T-helper 17 cell (primary cell): Measurements from ENCODE around the gene HSP90AB1. TPM values are rescaled to one million over a fixed set of nuclear protein-coding genes. Genes with fewer than 3 reads are reported as not detected.
A peak's percentile ranks its signal among the peaks of the same experiment; 100 is the strongest.
"Not testable (repeated sequence)": the region's sequence is repeated elsewhere in the genome, so short reads cannot be mapped to it uniquely, and the experiment has no call there.

Source experiments
- ATAC-seq: fragments of 150-1000 bp; cut with Tn5 transposase; 2 replicates; pipeline ENCODE4 v1.10.0; 2021; ENCODE audit warnings: mild to moderate bottlenecking, moderate library complexity
- DNase-seq, 3 donors: peaks; one replicate each; pipeline versions ENCODE4 v3.0.0 to v3.0.0-alpha.2; 2020 to 2021
- H3K9me3 ChIP-seq: one replicate; pipeline ENCODE4 v1.7.0; 2013; ENCODE audit warnings: low read length, mild to moderate bottlenecking; ENCODE audit not compliant: control insufficient read depth, poor library complexity, severe bottlenecking
- H3K27ac Mint-ChIP-seq: one replicate; pipeline ENCODE4 v1.8.0; 2022; ENCODE audit warnings: mild to moderate bottlenecking, moderate library complexity, mixed read lengths
- H3K27me3 Mint-ChIP-seq: one replicate; pipeline ENCODE4 v1.8.0; 2022; ENCODE audit warnings: mixed read lengths
- H3K36me3 Mint-ChIP-seq: one replicate; pipeline ENCODE4 v1.8.0; 2022; ENCODE audit warnings: low read depth, mixed read lengths
- H3K4me1 Mint-ChIP-seq: one replicate; pipeline ENCODE4 v1.8.0; 2022; ENCODE audit warnings: mild to moderate bottlenecking, mixed read lengths
- H3K4me3 Mint-ChIP-seq: one replicate; pipeline ENCODE4 v1.8.0; 2022; ENCODE audit warnings: mild to moderate bottlenecking, moderate library complexity, mixed read lengths
- total RNA-seq, 4 donors: library from RNA in 2 of 4; stranded (reverse) in 2 of 4; gene quantifications; one replicate each; pipeline ENCODE4 v1.2.3 and lab custom pipeline; 2022 to 2026

Gene HSP90AB1
- total RNA-seq, 2 donors from 2014 or later = 454 to 478 TPM

GRCh38 chr6:44225579-44226325 lies 21.1 kb upstream of the HSP90AB1 start:
- H3K27me3 Mint-ChIP-seq = no peaks in the 10 kb centered on the region
- H3K36me3 Mint-ChIP-seq = no peaks in the 10 kb centered on the region
- no peaks in the 10 kb centered on the region for H3K9me3 ChIP-seq
- DNase-seq (no peak), ATAC-seq (no peak)
- peak overlapping the region; percentile 72 for H3K4me3 Mint-ChIP-seq
- H3K4me1 Mint-ChIP-seq = peaks cover 27% of the 10 kb centered on the region
- H3K27ac Mint-ChIP-seq = no peak overlapping the region

- Mint-ChIP-seq H3K27me3 (no peaks in the 10 kb centered on the region), H3K36me3 (no peaks in the 10 kb centered on the region), H3K4me3 (peak overlapping the region; percentile 72), H3K4me1 (peaks cover 21% of the 10 kb centered on the region), H3K27ac (no peak overlapping the region)
- no peak for ATAC-seq
- no peak for DNase-seq
- no peaks in the 10 kb centered on the region for H3K9me3 ChIP-seq
Measured at GRCh38 chr6:44226368-44227147, 20.3 kb upstream of the HSP90AB1 start.

- peaks cover 17% of the 10 kb centered on the region for H3K4me1 Mint-ChIP-seq
- H3K4me3 Mint-ChIP-seq = no peak overlapping the region
- H3K36me3 Mint-ChIP-seq = no peaks in the 10 kb centered on the region
- H3K27ac Mint-ChIP-seq = no peak overlapping the region
- ATAC-seq = no peak
- no peaks in the 10 kb centered on the region for H3K27me3 Mint-ChIP-seq
- no peaks in the 10 kb centered on the region for H3K9me3 ChIP-seq
- no peak for DNase-seq
Measured at GRCh38 chr6:44227148-44227793, 19.6 kb upstream of the HSP90AB1 start.

- no peak for DNase-seq
- no peaks in the 10 kb centered on the region for H3K36me3 Mint-ChIP-seq
- H3K9me3 ChIP-seq = no peaks in the 10 kb centered on the region
- H3K4me3 Mint-ChIP-seq = no peak overlapping the region
- no peak overlapping the region for H3K27ac Mint-ChIP-seq
- H3K27me3 Mint-ChIP-seq = no peaks in the 10 kb centered on the region
- H3K4me1 Mint-ChIP-seq = peaks cover 12% of the 10 kb centered on the region
- no peak for ATAC-seq
Measured at GRCh38 chr6:44228031-44228430, 18.9 kb upstream of the HSP90AB1 start.

GRCh38 chr6:44228433-44228832 lies 18.5 kb upstream of the HSP90AB1 start:
- H3K27me3 Mint-ChIP-seq = no peaks in the 10 kb centered on the region
- peaks cover 11% of the 10 kb centered on the region for H3K4me1 Mint-ChIP-seq
- ATAC-seq = no peak
- DNase-seq = no peak
- no peaks in the 10 kb centered on the region for H3K36me3 Mint-ChIP-seq
- no peak overlapping the region for H3K27ac Mint-ChIP-seq
- H3K9me3 ChIP-seq = no peaks in the 10 kb centered on the region
- no peak overlapping the region for H3K4me3 Mint-ChIP-seq

- H3K4me3 Mint-ChIP-seq = no peak overlapping the region
- H3K4me1 Mint-ChIP-seq = peaks cover 13% of the 10 kb centered on the region
- no peaks in the 10 kb centered on the region for H3K36me3 Mint-ChIP-seq
- no peak for ATAC-seq
- no peaks in the 10 kb centered on the region for H3K9me3 ChIP-seq
- H3K27ac Mint-ChIP-seq = no peak overlapping the region
- no peak for DNase-seq
- H3K27me3 Mint-ChIP-seq = no peaks in the 10 kb centered on the region
Measured at GRCh38 chr6:44228836-44229235, 18.1 kb upstream of the HSP90AB1 start.

GRCh38 chr6:44229376-44230033 lies 17.4 kb upstream of the HSP90AB1 start:
- DNase-seq = no peak
- Mint-ChIP-seq H3K4me1 (peaks cover 6% of the 10 kb centered on the region), H3K4me3 (no peak overlapping the region), H3K27me3 (no peaks in the 10 kb centered on the region), H3K27ac (no peak overlapping the region), H3K36me3 (no peaks in the 10 kb centered on the region)
- no peak for ATAC-seq
- H3K9me3 ChIP-seq = no peaks in the 10 kb centered on the region

- Mint-ChIP-seq H3K27ac (no peak overlapping the region), H3K27me3 (no peaks in the 10 kb centered on the region), H3K36me3 (no peaks in the 10 kb centered on the region), H3K4me1 (peaks cover 2% of the 10 kb centered on the region), H3K4me3 (no peak overlapping the region)
- H3K9me3 ChIP-seq = no peaks in the 10 kb centered on the region
- no peak for ATAC-seq
- DNase-seq = no peak
Measured at GRCh38 chr6:44230034-44230675, 16.7 kb upstream of the HSP90AB1 start.

GRCh38 chr6:44231426-44231825 lies 15.5 kb upstream of the HSP90AB1 start:
- DNase-seq, ATAC-seq, H3K4me1 Mint-ChIP-seq, H3K27ac Mint-ChIP-seq, H3K27me3 Mint-ChIP-seq, H3K4me3 Mint-ChIP-seq, H3K36me3 Mint-ChIP-seq, H3K9me3 ChIP-seq: not testable (repeated sequence)

- Mint-ChIP-seq H3K27ac (no peak overlapping the region), H3K27me3 (no peaks in the 10 kb centered on the region), H3K4me3 (no peak overlapping the region), H3K36me3 (no peaks in the 10 kb centered on the region), H3K4me1 (peaks cover 6% of the 10 kb centered on the region)
- no peaks in the 10 kb centered on the region for H3K9me3 ChIP-seq
- ATAC-seq (no peak), DNase-seq (no peak)
Measured at GRCh38 chr6:44232676-44233566, 14.0 kb upstream of the HSP90AB1 start.

GRCh38 chr6:44233567-44234100 lies 13.3 kb upstream of the HSP90AB1 start:
- peaks cover 12% of the 10 kb centered on the region for H3K4me1 Mint-ChIP-seq
- ATAC-seq (no peak), DNase-seq (no peak)
- H3K9me3 ChIP-seq = no peaks in the 10 kb centered on the region
- H3K36me3 Mint-ChIP-seq = no peaks in the 10 kb centered on the region
- no peaks in the 10 kb centered on the region for H3K27me3 Mint-ChIP-seq
- H3K4me3 Mint-ChIP-seq = no peak overlapping the region
- no peak overlapping the region for H3K27ac Mint-ChIP-seq
